GM21423 (cell line): ENCODE results near the gene KCNQ5.

ENCODE experiments used
- ATAC-seq: cut with Tn5 transposase; IDR thresholded peaks from one replicate; pipeline ENCODE4 v1.9.1; 2021; ENCODE audit warnings: mild to moderate bottlenecking, moderate library complexity; ENCODE audit not compliant: unreplicated experiment

The KCNQ5 gene

GRCh38 chr6:72943699-72944098 lies 321.8 kb downstream of the KCNQ5 start:
- no peak for ATAC-seq

GRCh38 chr6:72944660-72945059 lies 322.8 kb downstream of the KCNQ5 start:
- no peak for ATAC-seq

DNA sequence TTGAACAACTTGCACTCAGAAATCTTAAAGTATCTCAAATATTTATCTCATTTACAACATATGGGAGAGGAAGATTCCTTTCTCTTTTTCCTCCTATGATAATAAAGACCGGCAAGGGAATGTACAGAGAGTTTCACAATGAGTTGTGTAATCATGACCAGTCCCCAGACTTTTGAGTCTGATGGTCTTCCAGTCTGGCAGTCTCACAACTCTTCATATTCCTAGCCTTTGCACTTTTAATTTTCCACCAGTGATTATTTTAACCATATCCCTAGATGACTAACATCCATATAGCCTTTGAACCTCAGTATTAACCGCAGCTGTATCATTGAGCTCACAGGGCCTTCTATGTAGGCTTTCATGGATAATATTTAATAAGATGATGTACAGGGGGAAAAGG lies 324.9 kb downstream of the KCNQ5 start:
- ATAC-seq = no peak

DNA sequence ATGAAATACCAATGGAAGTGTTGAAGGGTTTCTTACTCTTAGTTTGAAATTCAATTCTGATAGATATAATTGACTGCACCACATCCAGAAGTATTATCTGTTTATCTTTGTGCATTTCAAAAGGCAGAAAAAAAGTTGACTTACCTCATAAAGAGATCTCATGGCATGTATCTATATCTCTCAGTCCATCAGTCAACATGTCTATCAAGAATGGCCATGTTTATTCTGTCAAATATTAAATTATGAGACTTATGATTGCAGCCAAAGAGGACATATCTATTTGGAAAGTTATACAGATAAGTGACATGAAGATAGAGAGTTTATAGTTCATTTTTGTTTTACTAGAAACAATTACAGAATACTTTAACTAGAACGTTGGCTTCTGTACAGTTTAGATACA lies 325.7 kb downstream of the KCNQ5 start:
- ATAC-seq = no peak

- no peak for ATAC-seq
These were observed 326.3 kb downstream of the KCNQ5 start for GRCh38 chr6:72948153-72948552.

DNA sequence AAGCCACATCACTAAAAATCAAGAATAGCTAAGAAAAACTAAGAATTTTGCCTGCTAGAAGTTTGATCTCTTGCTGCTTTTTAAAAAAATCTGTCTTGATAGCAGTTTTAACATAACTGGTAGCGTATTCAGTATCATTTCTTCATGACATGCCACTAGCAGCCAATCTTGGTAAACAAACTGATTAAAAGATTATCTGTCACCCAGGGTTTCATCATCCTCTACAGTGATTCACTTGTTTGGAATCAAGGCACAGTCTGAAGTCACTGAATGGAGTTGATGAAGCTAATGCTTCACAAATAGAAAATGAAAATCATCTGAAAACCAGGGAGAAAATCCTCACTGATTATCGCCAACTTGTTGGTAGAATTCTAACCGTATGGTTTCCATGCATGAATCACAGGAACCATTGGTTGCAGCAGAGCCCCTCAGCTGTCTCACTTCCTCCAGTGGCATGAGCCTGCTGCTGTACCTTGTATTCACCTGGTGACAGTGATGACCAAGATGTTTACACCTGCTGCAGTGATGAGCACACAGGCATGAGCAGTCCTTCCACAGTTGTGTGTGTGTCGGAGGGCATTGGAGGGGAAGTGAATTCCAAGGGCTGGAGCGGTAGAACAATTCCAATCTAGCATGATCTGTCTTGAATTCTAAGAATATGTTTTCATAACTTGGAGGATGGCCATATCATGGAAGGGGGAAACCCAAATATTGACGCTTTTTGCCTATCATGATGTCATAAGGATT lies 328.4 kb downstream of the KCNQ5 start:
- no peak for ATAC-seq

DNA sequence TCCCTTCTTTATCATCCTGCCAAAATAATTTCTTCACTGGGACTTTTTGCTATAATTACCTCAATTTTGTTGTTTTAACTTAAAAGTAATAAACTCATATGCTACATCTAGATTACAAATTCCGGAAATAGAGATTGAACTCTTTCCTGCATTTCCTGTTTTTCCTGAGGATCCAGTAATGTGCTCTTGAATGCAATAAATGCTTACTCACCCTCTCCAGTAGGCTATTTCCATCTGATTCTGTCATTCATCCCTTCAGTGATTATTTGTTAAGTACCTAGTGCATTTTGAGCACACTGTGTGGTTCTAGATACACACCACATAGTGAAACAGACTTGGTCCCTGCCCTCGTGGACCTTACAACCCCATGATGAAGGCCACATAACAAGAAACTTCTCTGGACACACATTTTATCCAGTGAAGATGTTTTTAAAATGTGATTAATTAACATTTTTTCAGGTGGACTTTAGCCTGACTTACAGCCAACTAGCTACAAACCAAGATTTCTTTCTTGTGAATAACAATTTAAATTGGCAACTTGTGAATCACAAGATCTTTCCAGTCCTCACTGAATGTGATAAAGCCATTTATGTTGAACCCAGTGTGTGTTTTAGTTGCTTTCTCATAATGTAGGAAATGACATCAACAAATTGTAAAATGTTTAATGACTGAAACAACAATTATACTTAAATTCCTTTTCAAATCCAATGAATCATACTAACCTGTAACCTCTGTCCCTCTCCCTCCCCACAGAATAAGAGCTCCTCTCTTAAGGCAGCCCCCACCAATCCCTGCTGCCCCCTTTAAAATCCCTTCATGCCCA lies 331.2 kb downstream of the KCNQ5 start:
- no peak for ATAC-seq

DNA sequence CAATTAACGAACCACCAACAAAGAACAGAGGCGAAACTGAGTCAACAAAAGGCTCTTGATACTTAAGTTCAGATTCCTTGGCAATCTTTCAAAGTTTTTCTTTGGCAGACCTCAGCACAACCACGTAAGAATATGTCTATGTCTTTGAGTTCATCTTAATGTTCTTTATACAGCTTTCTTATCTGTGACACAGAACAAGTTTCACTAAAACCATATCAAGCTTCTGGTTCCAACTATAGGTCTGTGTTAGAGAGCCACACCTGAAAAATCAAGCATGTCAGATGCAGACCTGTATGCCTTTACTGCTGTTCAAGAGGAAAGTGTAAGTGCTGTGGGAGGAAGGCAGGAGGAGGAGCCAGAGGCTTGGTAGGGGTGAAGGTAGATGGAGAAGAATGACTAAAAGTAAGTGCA lies 332.1 kb downstream of the KCNQ5 start:
- no peak for ATAC-seq

DNA sequence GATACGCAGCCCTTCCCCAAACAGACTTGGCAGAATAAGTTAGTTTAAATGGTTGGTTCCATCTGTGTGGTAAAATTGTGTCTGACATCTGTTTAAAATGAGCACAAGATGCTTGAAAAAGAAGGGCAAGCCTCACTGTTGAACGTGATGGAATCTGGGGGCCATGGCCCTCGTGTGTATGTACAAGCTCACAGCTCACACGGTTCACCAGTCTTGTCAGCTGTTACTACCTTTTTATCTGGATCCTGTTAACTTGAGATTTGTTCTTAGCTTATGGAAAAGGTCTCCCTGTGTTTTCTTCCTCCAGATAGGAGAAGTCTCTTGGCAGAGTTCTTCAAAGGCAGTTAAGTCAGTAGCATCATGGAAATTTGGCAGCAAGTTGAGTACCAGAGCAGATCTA lies 332.9 kb downstream of the KCNQ5 start:
- no peak for ATAC-seq

GRCh38 chr6:72955666-72956065 lies 333.8 kb downstream of the KCNQ5 start:
- no peak for ATAC-seq

GRCh38 chr6:72956272-72956671 lies 334.4 kb downstream of the KCNQ5 start:
- ATAC-seq = no peak

DNA sequence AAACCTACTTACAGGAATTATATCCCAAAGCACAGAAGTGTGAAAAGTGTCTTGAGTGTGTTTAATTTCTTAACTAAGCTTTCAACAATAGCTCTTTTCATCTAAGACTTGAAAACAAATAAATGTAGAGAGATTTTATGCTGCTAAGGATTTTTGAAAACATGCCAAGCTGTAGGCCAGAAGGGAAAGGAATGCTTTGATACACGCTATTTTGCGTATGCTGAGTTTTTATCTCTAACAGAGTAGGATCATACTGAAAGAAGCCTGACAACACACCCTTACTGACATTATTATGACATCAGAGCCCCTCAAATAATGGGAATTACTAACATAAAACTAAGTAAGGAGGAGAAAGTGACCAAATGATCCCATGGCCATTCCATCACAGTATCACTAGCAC lies 338.0 kb downstream of the KCNQ5 start:
- ATAC-seq = no peak

DNA sequence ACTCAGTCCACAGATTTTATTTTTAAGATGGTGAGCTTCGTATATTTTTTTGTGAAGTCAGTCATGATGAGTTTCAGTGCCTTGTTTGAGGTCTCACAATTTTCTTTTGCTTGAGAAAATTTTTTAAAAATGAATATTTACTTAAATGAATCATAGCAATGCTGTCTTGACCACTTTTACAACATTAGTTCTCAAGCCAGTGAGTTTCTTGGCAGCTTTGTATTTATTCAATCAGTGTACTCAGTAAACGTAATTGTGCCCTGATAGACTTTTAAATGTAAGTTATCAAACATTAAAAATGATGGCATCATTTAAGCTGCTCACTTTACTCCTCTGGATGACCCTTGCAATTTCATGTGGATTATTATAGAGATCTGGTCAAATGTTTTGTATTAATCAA lies 342.1 kb downstream of the KCNQ5 start:
- ATAC-seq = no peak

GRCh38 chr6:72966628-72967280 lies 344.9 kb downstream of the KCNQ5 start:
- ATAC-seq = no peak

- no peak for ATAC-seq
These were observed 345.5 kb downstream of the KCNQ5 start for GRCh38 chr6:72967329-72967728.

DNA sequence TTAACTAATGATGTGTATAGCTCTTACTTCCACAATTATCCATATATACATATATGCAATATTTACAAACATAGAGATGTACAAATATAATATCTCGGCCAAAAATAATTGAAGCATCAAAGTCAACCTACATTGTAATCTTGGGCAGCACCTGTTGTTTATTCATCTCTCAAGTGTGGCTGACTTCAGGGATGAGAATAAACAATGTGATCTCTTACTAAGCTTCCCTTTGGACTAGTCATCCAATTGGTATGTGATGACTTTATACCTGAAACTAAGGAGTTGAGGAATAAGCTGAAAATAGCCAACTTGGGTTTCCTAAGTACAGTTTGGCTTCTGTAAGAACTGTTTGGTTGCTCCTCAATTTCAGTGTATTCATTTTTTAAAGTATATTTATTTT lies 346.8 kb downstream of the KCNQ5 start:
- ATAC-seq = no peak

DNA sequence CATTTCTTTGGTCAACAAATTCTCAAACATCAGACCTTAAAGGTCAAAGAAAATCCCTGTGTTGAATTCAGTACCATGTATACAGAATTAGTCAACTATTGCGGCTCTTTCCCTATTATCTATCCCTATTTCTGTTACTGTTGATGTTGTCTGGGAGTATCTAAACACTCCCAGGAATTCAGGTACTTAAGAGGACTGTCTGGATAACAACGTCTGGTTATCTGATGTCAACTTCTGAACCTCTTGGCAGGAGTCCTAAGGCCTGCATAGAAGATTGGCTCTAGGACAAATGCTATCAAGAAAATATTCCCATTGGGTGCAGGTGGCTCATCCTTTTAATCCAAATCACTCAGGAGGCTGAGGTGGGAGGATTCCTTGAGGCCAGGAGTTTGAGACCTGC lies 347.8 kb downstream of the KCNQ5 start:
- ATAC-seq = no peak

DNA sequence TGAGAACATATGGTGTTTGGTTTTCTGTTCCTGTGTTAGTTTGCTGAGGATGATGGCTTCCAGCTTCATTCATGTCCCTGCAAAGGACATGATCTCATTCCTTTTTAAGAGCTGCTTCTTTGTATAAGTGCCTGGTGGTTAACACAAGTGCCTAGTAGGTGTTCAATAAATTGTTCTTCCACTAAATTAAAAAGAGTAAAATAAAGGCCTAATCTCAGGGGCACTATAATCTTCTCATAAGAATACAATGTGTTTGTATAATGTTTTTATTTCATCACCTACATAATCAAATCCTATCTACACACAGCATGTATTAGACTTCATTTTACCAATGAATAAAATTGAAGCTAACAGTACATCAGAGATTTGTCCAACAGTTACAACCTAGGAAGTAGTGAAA lies 350.7 kb downstream of the KCNQ5 start:
- no peak for ATAC-seq

- no peak for ATAC-seq
These were observed 352.4 kb downstream of the KCNQ5 start for GRCh38 chr6:72974276-72974675.

GRCh38 chr6:72975352-72975752 lies 353.5 kb downstream of the KCNQ5 start:
- peak; percentile 57 for ATAC-seq

DNA sequence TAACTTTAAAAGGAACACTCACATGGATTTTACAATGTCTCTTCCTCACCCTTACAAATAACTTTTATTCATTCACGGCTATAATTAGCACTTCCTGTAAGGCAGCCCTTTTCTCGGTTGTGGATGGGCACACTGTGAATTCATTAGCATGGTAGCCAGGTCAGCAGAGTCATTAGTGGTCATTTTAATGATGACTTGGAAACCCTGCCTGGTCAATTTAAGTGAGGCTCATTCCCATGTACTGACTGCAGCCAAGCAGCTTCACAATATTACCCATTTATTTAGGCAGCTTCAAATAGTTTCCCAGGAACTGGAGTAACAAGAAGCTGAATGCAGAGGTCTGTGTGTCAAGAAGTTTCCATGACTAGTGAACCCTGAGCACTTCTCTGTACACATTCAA lies 354.6 kb downstream of the KCNQ5 start:
- no peak for ATAC-seq

DNA sequence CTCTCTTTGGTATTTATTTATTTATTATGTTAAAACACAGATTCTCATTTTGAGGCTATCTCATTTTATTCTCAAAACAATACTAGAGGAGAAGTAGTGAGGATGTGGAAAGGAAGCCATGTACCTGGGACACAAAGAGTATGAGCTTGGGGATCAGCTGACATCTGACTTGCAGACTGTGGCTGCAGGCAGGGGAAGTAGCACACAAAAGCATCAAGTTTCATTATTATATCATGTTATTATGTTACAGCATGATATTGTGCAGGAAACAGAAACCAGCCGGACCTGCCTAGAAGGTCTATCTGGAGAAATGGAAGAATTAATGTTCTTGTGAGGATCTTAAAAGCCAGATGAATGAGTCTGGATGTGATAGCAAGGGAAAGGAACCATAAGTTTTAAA lies 355.2 kb downstream of the KCNQ5 start:
- peak; percentile 85 for ATAC-seq
